ENCODE results near the gene FLOT2.
"Not testable (repeated sequence)": the region's sequence is repeated elsewhere in the genome, so short reads cannot be mapped to it uniquely, and the experiment has no call there.

Gene FLOT2

DNA sequence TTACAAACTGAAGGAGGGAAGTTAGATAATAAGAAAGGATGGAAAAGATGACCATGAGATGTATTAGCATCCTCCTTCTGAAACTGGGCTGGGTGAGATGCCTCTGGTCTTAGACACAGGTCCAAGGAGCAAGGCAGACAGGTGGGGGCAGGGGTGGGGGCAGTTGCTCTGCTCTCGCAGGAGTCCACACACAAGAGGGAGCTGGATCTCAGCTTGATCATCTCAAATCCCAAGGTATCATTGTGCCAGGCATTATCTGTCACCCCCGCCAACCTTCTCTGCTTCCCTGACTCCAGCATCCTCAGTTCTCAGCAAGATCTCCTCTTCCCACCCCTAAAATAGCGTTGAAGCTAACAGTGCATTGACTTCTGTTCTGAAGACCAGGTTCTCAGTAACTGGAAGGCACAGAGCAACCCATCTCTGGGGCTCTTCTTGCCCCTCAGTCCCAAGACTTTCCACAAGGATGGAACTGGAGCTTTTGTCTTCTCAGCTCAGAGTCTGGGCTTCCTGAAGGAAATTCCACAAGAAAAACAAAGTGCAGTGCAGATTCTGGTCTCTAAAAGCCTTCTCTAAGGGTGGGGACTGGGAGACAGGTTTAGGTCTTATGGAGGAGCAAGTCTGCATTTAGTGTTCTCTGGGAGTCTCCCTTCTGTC lies 1.6 kb downstream of the FLOT2 start:
- DNase-seq = no peak

DNA sequence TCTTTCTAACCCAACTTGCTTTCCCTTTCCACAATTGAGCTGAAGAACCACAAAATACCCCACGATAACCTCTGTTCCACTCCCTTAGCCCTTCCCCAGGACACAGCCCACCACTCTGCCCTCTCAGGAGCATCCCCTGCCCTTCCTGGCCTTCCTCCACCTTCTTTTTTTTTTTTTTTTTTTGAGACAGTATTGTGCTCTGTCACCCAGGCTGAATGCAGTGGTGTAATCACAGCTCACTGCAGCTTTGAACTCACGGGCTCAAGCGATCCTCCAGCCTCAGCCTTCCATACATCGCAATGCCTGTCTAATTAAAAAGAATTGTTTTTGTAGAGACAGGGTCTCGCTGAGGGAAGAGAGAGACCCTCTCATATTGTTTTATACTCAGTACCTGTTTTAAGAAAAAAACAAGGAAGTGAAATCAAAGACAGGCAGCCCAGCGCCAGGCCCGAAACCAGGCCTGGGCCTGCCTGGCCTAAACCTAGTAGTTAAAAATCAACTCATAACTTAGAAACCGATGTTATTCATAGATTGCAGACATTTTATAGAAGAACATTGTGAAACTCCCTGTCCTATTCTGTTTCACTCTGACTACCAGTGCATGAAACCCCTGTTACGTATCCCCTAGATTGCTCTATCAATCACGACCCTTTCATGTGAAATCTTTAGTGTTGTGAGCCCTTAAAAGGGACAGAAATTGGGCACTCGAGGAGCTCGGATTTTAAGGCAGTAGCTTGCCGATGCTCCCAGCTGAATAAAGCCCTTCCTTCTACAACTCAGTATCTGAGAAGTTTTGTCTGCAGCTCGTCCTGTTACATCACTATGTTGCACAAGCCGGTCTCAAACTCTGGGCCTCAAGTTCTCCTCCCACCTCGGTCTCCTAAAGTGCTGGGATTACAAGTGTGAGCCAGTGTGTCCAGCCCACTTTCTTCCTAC lies 4.0 kb downstream of the FLOT2 start:
- DNase-seq = not testable (repeated sequence)

DNA sequence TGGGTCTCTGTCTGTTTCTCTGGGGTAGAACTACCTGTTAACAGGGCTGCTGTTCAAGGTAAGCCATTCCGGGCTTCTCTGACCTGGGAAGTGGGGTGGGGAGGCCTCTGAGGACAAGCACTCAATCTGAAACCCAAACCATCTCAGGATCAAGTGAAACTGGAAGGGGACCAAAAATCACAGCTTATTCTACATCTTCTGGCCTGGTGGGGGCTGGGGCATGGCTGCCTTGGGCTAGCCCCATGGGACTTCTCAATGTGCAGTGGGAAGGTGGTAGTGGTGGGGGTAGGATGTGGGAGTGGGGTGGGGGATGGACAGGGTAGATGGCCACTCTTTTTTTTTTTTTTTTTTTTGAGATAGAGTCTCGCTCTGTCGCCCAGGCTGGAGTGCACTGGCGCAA lies 5.5 kb downstream of the FLOT2 start:
- DNase-seq = no peak

DNA sequence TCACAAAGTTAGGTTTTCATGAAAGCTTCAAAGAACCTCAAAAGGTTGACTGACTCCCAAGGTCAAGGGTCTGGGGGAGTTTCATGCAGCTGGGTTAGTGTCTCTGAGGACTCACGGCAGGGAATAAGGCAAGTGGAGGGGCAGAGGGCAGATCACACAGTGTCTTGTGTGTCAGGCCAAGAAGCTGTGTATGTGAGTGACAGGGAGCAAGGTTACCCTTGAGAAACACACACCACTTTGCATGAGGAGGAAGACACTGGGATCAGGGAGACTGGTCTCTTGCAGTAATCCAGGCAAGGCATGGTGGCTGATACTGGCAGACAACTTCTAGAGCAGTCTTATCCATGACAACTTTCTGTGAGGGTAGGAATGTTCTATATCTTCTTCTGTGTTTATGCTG lies 6.3 kb downstream of the FLOT2 start:
- no peak for DNase-seq

DNA sequence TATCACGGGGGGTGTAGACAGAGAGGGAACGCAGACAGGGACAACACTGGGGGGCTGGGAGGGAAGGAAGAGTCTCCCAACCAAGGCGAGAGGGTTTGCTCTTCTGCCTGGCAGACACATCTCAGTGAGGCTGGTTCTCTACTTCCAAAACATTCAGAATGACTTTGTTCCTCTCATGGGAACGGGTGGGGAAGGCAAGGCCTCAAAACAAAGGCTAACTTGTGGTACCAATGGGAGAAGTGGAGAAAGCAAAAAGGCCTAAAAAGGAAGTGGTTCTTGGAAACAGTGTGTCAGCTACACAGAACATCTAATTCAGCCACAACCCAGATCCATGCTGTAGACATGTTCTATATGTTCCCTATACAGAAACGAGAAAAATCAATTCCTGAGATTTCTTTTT lies 7.5 kb downstream of the FLOT2 start:
- no peak for DNase-seq

DNA sequence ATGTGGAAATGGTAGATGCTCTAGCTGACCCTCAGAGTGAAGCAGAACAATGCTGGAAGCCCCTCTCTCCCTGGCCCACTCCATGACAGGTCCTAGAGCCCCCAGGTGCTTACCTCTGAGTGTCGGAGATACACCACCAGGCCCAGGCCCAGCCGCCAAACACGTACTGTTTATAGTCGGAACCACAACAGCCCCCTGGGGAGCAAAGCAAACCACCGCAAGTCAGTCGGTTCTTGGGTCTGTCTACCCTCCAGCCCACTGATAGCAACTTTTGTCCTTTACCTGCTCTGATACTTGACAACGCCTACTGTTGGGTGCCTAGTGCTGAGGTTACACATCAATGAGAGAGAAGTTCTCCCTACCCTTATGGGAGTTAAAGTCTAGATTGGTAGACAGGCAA lies 8.7 kb downstream of the FLOT2 start:
- no peak for DNase-seq

DNA sequence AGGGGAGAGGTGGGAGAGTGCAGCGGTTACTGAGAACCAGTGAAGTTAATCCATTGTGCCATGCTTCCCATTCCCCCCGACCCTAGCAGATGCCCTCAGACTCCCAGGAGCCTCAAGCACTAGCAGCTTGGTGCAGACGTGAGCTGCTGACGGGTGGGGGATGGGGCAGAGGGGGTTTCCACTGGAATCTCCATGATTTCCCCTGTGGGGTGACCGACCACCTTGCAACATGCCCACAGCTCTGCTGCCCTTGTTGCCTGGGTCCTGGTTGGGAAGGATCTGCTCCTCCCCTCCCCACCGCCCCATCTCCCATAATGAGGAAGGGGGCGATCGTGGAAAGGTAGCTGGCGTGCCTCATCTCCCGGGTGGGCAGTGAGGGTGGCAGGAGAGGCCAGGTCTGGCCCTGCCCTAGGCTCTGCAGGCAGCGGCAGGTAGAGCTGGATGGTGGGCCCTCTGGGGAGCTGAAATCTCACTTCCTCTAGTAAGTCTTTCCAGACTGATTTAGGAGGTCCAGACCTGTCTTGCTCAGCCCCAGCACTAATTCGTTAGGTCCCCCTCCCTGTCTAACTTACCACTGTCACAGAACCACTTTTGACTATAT lies 9.6 kb downstream of the FLOT2 start:
- no peak for DNase-seq

DNA sequence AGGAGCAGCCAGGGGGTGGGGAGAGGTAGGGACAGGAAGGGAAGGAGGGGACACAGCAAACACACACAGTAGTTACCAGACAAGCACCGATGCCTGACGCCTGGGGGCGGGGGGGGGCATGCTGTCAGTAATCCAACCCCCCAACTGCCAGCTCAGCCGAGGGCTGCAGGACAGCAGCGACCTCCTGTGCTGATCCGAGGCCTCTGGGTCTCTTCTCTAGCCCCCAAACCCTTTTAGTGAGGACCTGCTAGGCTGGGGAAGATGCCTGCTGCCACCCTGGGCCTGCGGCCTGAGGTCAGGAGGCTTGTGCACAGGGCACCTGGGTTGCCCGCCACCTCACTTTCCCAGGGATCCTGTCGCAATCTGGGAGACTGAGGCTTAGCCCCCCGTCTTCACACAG lies 11.6 kb downstream of the FLOT2 start:
- no peak for DNase-seq

DNA sequence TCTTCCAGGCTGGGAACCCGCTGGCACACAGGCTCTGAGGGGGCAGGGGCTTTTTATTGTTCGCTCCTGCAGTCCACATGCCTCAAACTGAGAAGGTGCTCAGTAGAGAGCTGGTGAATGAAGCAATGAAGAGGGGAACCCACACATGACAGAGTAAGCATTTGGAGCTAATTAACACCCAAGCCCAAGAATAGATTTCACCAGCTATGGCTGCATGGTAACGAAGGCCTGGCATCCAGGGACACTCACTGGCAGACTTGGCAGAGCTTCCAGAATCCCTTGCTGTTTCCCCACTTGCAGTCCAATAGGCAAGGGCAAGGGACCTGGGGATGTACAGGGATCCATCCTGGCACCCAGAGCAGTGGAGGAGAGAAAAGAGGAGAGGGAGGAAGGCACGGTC lies 12.2 kb downstream of the FLOT2 start:
- DNase-seq = no peak

DNA sequence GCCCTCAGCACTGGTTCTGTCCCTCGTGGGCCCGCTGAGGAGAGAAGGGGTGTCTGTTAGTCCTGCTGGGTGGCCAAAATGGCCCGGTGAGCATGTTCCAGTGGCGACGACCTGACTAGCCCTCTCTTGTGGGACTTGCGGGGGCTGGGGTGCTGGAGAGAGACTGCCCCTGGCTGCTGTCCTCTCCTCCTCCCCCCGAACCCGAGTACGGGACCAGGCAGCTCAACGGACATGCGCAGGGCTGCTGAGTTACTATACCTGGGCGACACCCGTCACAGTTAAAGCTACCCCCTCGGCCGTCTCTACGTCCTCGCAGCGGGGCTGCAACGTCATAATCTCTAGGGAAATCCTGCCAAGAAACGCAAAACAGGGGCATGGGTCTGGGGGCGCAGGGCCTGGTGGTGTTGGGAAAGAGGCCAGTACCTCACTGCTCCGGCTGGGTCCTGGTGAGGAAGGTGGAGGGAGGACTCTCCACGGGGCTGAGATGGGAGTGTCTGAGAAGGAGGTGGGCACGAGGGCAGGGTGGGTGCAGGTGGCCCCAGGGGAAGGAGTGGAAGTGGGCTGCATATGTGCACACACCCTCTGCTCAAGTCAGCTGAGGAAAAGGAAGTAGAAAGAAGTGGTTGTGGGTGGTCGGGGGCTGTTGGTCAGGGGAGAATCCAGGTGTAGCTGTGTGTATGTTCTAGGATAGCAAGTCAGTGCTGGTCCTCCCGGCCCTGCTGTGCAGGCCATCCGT lies 13.4 kb downstream of the FLOT2 start:
- no peak for DNase-seq

DNA sequence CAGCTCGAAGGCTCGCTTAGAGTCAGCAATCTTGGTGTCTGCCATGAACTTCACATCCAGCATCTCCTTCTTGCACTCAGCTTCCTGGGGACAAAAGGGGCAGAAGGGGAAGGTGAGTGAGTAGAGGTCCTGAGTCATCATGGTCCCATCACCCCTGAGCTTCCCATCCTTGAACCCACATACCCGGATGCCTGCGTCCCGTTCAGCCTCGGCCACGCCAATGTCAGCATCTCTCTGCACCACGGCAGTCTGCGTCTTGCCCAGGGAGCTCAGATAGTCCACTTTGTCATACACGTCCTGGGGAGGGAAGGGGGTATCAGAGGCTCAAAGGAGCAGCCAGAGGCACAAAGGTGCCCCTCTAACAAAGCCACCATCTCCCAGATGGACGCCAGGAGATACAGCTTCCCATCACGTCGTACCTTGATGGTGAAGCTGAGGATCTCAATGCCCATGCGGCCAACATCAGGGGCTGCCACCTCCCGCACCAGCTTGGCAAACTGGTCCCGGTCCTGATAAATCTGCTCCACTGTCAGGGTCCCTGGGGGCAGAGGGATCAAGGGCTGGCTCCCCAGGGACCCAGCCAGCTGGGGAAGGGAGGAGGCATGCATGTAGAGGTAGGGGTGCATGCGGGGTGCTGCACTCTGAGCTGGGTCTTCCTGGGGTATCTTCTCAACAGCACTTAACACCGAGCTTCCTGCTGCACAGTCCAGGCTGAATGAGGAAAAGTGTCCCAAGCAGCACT lies 15.2 kb downstream of the FLOT2 start:
- DNase-seq = no peak

DNA sequence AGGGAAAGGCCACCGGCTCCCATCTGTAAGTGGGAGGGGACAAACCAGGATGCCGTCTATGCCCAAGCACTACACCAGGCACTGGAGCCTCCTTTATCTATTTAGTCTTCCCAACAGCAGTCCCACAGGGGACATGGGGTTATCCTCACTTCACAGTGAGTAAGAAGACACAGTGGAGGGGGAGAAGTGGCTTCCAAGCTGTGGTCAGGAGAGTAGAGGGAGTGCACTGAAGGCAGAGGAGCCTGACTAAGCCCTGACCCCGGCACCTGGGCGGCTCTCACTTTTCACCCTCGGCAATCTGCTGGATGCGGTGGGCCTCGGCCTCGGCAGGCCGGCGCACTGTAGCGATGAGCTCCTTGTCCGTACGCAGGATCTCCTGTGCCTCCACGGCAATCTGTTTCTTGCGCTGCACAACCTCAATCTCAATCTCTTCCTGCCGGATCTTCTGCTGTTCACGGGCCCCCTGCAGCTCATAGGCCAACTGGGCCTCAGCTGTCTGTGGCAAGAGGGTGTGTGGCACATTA lies 15.9 kb downstream of the FLOT2 start:
- DNase-seq = no peak

DNA sequence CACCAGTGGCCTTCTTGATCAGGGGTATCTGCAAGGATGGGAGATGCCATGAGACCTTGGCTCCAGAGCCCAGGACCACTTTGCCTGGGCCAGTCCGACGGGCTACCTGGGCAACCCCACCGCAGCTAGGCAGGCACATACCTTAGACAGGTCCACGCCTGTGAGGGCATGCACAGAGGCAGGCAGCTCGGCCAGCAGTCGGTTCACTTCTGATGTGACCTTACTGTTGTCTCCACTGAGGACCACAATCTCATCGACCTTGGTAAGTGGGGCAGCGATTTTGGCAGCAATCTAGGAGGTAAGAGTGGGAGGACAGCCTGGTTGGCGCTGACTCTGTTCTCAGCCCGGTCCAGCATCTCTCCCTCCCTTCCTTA lies 17.0 kb downstream of the FLOT2 start:
- DNase-seq = no peak

DNA sequence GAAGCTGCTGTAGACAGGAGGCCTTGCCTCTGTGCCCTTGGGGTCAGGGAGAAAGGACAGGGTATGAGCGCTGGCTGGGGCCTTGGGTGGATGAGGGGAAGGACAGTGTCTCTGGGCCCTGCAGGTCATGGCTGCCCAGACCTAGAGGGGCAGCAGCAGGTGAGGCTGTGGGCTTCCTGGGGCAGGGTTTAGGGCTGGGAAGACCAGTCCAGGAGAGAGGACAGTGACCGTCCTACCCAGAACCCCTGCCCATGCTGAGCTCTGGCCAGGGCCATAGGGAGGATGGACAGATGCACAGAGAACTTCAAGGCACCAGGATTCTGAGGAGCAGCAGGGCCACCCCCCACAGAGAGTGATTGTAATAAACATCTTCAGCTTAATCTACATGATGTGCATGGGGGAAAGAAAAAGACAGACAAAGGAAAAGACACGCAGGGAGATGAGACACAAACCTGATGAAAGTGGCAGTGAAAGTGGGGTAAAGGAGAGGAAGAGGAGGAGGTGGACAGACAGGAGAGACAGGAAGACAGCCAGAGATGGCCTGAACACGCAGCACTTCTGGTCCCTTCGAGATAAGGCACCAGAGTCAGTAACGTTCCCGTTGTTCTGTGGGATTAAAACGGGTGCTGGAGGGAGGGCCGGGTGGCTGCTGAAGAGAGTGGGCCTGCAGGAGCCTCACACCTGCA lies 17.5 kb downstream of the FLOT2 start:
- no peak for DNase-seq

DNA sequence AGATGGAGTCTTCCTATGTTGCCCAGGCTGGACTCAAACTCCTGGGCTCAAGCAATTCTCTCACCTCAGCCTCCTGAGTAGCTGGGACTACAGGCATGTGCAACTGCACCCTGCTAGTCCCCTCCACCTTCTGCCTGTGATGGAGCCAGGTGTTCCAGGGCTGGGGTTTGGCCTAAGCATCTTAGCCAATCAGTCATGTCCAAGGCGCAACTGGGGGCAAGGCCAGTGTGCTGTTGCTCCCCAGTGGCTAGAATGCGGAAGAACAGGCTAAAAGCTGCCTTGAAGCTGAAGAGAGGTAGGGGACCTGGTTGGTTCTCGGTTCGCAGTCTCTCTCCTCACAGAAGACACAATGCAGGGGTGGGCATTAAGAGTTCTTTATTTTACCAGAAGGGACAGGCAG lies 18.6 kb downstream of the FLOT2 start:
- DNase-seq = peak; percentile 51

DNA sequence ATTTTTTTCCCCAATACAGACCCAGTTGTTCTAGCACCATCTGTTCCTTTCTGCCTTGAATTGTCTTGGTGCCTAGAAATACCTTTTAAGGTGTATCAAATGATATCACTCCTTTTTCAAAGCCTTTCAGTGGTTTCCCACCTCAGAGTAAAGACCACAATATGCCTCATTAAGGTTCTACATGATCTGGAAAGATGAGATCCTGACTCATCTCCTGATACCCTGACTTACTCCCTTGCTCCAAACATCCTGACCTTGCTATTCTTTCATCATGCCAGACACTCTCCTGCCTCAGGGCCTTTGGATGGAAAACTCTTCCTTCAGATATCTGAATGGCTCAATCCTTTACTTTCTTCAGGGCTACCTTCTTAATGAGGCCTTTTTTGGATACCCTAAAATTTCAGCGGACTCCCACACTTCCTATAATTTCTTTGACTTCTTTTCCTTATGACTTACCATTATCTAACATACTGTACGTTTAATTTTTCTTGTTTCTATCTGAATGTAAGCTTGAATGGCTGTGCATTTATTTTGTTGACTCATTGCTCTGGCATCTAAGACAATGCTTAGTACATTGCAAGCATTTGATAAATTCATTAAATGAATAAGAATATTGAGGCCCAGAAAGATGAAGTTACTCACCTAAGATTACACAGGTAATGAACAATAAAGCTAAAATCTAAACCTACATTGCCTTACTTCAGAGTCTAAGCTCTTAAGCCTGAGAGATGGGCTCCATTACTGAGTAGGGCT lies 19.2 kb downstream of the FLOT2 start:
- peak; percentile 65 for DNase-seq

DNA sequence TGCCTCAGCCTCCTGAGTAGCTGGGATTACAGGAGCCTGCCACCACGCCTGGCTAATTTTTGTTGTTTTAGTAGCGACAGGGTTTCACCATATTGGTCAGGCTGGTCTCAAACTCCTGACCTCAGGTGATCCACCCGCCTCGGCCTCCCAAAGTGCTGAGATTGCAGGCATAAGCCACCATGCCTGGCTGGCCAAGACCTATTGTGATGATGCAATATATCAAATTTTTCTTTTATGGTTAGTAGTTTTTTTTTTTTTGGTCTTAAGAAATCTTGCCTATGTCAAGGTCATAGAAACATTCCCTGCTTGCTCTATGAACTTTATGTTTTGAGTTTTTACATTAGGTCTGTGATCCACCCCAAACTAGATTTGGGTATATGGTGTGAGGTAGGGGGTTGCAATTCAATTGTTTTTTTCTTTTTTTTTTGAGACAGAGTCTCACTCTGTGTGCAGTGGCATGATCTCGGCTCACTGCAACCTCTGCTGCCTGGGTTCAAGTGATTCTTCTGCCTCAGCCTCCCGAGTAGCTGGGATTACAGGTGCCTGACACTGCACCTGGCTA lies 20.3 kb downstream of the FLOT2 start:
- not testable (repeated sequence) for DNase-seq

DNA sequence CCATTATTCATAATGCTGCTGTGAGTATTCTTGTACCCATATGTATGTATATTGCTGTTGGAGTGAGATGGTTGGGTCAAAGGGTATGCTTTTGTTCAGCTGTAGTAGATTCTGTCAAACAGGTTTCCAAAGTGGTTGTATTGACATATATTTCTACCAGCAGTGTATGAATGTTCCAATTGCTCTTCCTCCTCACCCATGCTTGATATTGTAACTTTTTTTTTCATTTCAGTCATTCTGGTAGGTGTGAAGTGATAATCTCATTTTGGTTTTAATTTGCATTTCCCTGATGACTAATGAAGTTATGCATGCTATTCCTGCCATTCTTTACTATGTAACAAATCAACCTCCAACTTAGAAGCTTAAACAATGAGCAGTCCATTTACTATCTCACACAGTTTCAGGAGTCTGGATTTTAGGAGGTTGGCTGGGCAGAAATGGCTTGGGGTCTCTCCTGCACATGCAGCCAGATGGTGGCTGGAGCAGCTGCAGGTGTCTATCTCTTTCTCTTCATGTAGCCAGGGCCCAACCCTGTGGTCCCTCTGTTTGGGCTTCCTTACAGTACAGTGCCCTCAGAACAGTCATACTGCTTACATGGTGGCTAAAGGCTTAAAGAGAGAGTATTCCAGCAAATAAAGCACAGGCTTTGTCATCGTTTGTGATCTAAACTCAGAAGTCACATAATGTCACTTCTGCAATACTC lies 21.5 kb downstream of the FLOT2 start:
- no peak for DNase-seq

DNA sequence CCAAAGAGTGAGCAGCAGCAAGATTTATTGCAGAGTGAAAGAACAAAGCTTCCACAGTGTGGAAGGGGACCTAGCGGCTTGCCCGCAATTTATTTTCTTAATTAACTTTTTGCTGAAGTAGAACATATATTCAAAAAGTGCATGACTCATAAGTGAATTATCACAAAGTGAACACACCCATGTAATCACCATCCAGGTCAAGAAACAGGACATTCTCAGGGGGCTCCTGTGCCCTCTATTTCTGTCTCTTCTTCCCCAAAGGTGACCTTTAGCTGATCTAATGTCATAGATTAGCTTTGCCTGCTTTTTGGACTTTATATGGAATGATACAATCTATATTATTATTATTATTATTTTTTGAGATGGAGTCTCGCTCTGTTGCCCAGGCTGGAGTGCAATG lies 22.8 kb downstream of the FLOT2 start:
- DNase-seq = no peak

DNA sequence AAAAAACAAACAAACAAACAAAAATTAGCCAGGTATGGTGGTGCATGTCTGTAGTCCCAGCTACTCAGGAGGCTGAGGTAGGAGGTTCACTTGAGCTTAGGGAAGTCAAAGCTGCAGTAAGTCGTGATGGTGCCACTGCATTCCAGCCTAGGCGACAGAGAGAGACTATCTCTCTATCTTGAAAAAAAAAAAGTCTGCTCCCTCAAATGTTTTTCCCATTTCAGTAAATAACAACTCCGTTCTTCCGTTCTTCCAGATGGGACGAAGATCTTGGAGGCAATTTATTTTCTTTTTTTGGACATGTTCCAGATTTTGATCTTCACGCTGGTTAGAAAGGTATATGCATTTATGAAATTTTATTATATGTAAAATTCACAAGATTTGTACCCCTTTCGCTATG lies 23.7 kb downstream of the FLOT2 start:
- DNase-seq = no peak

Measured in NCI-H226 (cell line).